NCI-H2227 (cell line): ENCODE results near the gene BPIFB6.

Experiments
- DNase-seq: peaks from one replicate; lab custom pipeline; 2025; ENCODE audit not compliant: unreplicated experiment; lab: John Stamatoyannopoulos, UW

BPIFB6 gene

GRCh38 chr20:33000802-33001466 lies 30.5 kb upstream of the BPIFB6 start:
- DNase-seq, result no peak

- no peak for DNase-seq
Observed at GRCh38 chr20:33002087-33002808, 29.2 kb upstream of the BPIFB6 start.

- DNase-seq, result no peak
Observed at GRCh38 chr20:33004141-33004751, 27.2 kb upstream of the BPIFB6 start, which contains the start of gene SUN5. Gene SUN5, minus strand, starts transcription at chr20:33004433. Its CDS starts 93 bp downstream, at chr20:33004340.

- no peak for DNase-seq
Observed at GRCh38 chr20:33005132-33005566, 26.3 kb upstream of the BPIFB6 start.

GRCh38 chr20:33005908-33006775 lies 25.3 kb upstream of the BPIFB6 start:
- no peak for DNase-seq

- DNase-seq, result no peak
Observed at GRCh38 chr20:33006776-33007375, 24.6 kb upstream of the BPIFB6 start.

- no peak for DNase-seq
Observed at GRCh38 chr20:33007376-33008335, 23.8 kb upstream of the BPIFB6 start, which contains the start of gene BPIFB2. Gene BPIFB2, plus strand, starts transcription at chr20:33007704. Its CDS starts 871 bp downstream, at chr20:33008575.

- no peak for DNase-seq
Observed at GRCh38 chr20:33008336-33009213, 22.9 kb upstream of the BPIFB6 start.

GRCh38 chr20:33009214-33010132 lies 22.0 kb upstream of the BPIFB6 start:
- no peak for DNase-seq

- no peak for DNase-seq
Observed at GRCh38 chr20:33010133-33010504, 21.3 kb upstream of the BPIFB6 start.

- no peak for DNase-seq
Observed at GRCh38 chr20:33010674-33011449, 20.6 kb upstream of the BPIFB6 start.

- no peak for DNase-seq
Observed at GRCh38 chr20:33012327-33013189, 18.9 kb upstream of the BPIFB6 start.

GRCh38 chr20:33013701-33014326 lies 17.6 kb upstream of the BPIFB6 start:
- no peak for DNase-seq

GRCh38 chr20:33014336-33015113 lies 16.9 kb upstream of the BPIFB6 start:
- DNase-seq, result no peak

- DNase-seq, result no peak
Observed at GRCh38 chr20:33015114-33015484, 16.3 kb upstream of the BPIFB6 start.
